T-cell (primary cell): ENCODE results near the gene GNPTG. TPM values are rescaled to one million over a fixed set of nuclear protein-coding genes. Genes with fewer than 3 reads are reported as not detected.

Experiments used
- ATAC-seq, 4 experiments: fragments of 200-7000 bp in 3 of 4; fragments of 150-1000 bp in 1 of 4; cut with Tn5 transposase; replicated peaks in 1 of 4; 1 replicate in 3 of 4; 2 replicates in 1 of 4; pipeline ENCODE4 v1.10.0; 2021; ENCODE audit warnings: moderate library complexity in 3 of 4, mild to moderate bottlenecking in 2 of 4, moderate number of reproducible peaks in 1 of 4
- CTCF ChIA-PET, 2 donors: fragments of 300-600 bp; sonication (Branson Sonifier 250); formaldehyde crosslinking; loops; one replicate each; lab custom pipeline; 2022; ENCODE audit warnings: antibody characterized with exemption in 2 of 2; lab: Charles Lee
- POLR2A ChIA-PET, 2 donors: fragments of 300-600 bp; sonication (Branson Sonifier 250); formaldehyde crosslinking; loops; one replicate each; lab custom pipeline; 2022; ENCODE audit warnings: antibody characterized with exemption in 2 of 2; lab: Charles Lee
- DNase-seq, 35 experiments: peaks; one replicate each; pipeline versions ENCODE4 v3.0.0 to v3.0.0-alpha.2; 2013 to 2023
- H3K27ac ChIP-seq: one replicate; pipeline ENCODE4 v1.5.1; 2013; ENCODE audit warnings: low read length
- H3K27me3 ChIP-seq, 2 experiments: replicated peaks in 1 of 2; 1 replicate in 1 of 2; 2 replicates in 1 of 2; pipeline versions ENCODE4 v1.6.1 to v1.7.0; 2013; ENCODE audit warnings: low read length in 1 of 2, mixed read lengths in 1 of 2; ENCODE audit not compliant: control insufficient read depth in 2 of 2, insufficient read depth in 2 of 2; ENCODE audit errors: extremely low read depth in 1 of 2
- H3K36me3 ChIP-seq, 2 donors: 1 replicate in 1 of 2; 2 replicates in 1 of 2; pipeline versions ENCODE4 v1.6.1 to v1.7.0; 2013; ENCODE audit warnings: low read length in 1 of 2; ENCODE audit not compliant: control insufficient read depth in 2 of 2, insufficient read depth in 1 of 2; ENCODE audit errors: extremely low read depth in 1 of 2
- H3K4me1 ChIP-seq, 2 experiments: 1 replicate in 1 of 2; 2 replicates in 1 of 2; pipeline versions ENCODE4 v1.6.1 to v1.7.0; 2013; ENCODE audit warnings: low read length in 2 of 2, mixed read lengths in 1 of 2; ENCODE audit not compliant: insufficient read depth in 2 of 2, control insufficient read depth in 1 of 2; ENCODE audit errors: extremely low read depth in 1 of 2
- H3K4me3 ChIP-seq, 2 donors: 1 replicate in 1 of 2; 2 replicates in 1 of 2; pipeline versions ENCODE4 v1.5.1 to v1.7.0; 2013; ENCODE audit warnings: mild to moderate bottlenecking in 2 of 2, low read length in 1 of 2, moderate library complexity in 1 of 2; ENCODE audit not compliant: control insufficient read depth in 1 of 2; ENCODE audit errors: extremely low read depth in 1 of 2
- H3K9me3 ChIP-seq: 2 replicates; pipeline ENCODE4 v1.7.0; 2013
- H3K27ac Mint-ChIP-seq, 2 donors: one replicate each; pipeline ENCODE4 v1.8.0; 2020 to 2021; ENCODE audit warnings: mild to moderate bottlenecking in 2 of 2, mixed read lengths in 2 of 2
- H3K27me3 Mint-ChIP-seq, 2 donors: one replicate each; pipeline ENCODE4 v1.8.0; 2021 to 2022; ENCODE audit warnings: mixed read lengths in 2 of 2
- H3K36me3 Mint-ChIP-seq: one replicate; pipeline ENCODE4 v1.8.0; 2021; ENCODE audit warnings: mixed read lengths
- H3K4me1 Mint-ChIP-seq, 3 donors: one replicate each; pipeline ENCODE4 v1.8.0; 2020 to 2022; ENCODE audit warnings: mixed read lengths in 3 of 3, mild to moderate bottlenecking in 1 of 3
- H3K4me3 Mint-ChIP-seq, 3 donors: one replicate each; pipeline ENCODE4 v1.8.0; 2020 to 2022; ENCODE audit warnings: mild to moderate bottlenecking in 3 of 3, mixed read lengths in 3 of 3, moderate library complexity in 3 of 3
- H3K9me3 Mint-ChIP-seq, 3 donors: one replicate each; pipeline ENCODE4 v1.8.0; 2020 to 2022; ENCODE audit warnings: mixed read lengths in 3 of 3
- WGBS: methylation state at CpG from one replicate; pipeline ENCODE4 v1.1.5; 2013; ENCODE audit warnings: missing lambda C conversion rate; ENCODE audit not compliant: insufficient coverage; 5-methylcytosine and 5-hydroxymethylcytosine counted together
- total RNA-seq, 35 experiments: library from RNA in 6 of 35; stranded (reverse) in 6 of 35; fragments of 120-200 nt in 1 of 35; gene quantifications; one replicate each; pipeline versions ENCODE4 v1.2.1 to v1.2.4 and lab custom pipeline; 2013 to 2026

Gene GNPTG
- total RNA-seq, 5 donors from 2014 or later (not counting 1 experiment from before 2014, with no cell fraction given): 42.6 to 66.5 (median 63.1) TPM

- 55% methylated on average over 5 of the region's 16 CpGs for WGBS
- Histone ChIP-seq H3K36me3 (no peaks in the 10 kb centered on the region), H3K9me3 (no peaks in the 10 kb centered on the region), H3K4me3 (no peak overlapping the region), H3K27me3 (peaks cover 5 to 56% of the 10 kb centered on the region in 2 experiments), H3K27ac (no peak overlapping the region), H3K4me1 (peaks cover 6 to 54% of the 10 kb centered on the region in 2 experiments)
- POLR2A ChIA-PET: no interaction called here
- no peak overlapping the region for H3K4me3 Mint-ChIP-seq
- ATAC-seq (no peak), DNase-seq (no peak)
- CTCF ChIA-PET: interaction anchor here in 1 of 2 donors (0.6 kb wide), 1 partner anchor 1260 kb away, joined by 3 read pairs; no protein-coding TSS in a partner anchor
- peaks cover 6 to 22% (median 18%) of the 10 kb centered on the region in 3 donors for H3K4me1 Mint-ChIP-seq
- H3K36me3 Mint-ChIP-seq: no peaks in the 10 kb centered on the region
- H3K27me3 Mint-ChIP-seq: peaks cover 4 to 25% of the 10 kb centered on the region in 2 donors
- H3K9me3 Mint-ChIP-seq: no peaks in the 10 kb centered on the region
- no peak overlapping the region for H3K27ac Mint-ChIP-seq
These were observed 16.3 kb upstream of the GNPTG start for GRCh38 chr16:1335211-1335971.

- H3K9me3 Mint-ChIP-seq: no peaks in the 10 kb centered on the region
- Histone ChIP-seq H3K27me3 (peaks cover 5 to 53% of the 10 kb centered on the region in 2 experiments), H3K9me3 (no peaks in the 10 kb centered on the region), H3K4me1 (peaks cover 6 to 51% of the 10 kb centered on the region in 2 experiments), H3K36me3 (no peaks in the 10 kb centered on the region), H3K4me3 (no peak overlapping the region), H3K27ac (no peak overlapping the region)
- peak in 1 of 35 experiments; percentile 17 for DNase-seq
- CTCF ChIA-PET: interaction anchor here in 1 of 2 donors (0.6 kb wide), 1 partner anchor 1259 kb away, joined by 3 read pairs; no protein-coding TSS in a partner anchor
- peaks cover 6 to 22% (median 18%) of the 10 kb centered on the region in 3 donors for H3K4me1 Mint-ChIP-seq
- WGBS: 16% methylated on average over 6 of the region's 12 CpGs
- H3K27me3 Mint-ChIP-seq: peaks cover 4 to 25% of the 10 kb centered on the region in 2 donors
- no peak overlapping the region for H3K4me3 Mint-ChIP-seq
- POLR2A ChIA-PET: no interaction called here
- H3K36me3 Mint-ChIP-seq: no peaks in the 10 kb centered on the region
- no peak overlapping the region for H3K27ac Mint-ChIP-seq
- no peak for ATAC-seq
These were observed 15.7 kb upstream of the GNPTG start for GRCh38 chr16:1335996-1336395.

- Mint-ChIP-seq H3K36me3 (no peaks in the 10 kb centered on the region), H3K4me3 (no peak overlapping the region), H3K27ac (no peak overlapping the region), H3K9me3 (no peaks in the 10 kb centered on the region), H3K27me3 (peaks cover 4 to 20% of the 10 kb centered on the region in 2 donors), H3K4me1 (peaks cover 6 to 16% (median 14%) of the 10 kb centered on the region in 3 donors)
- ATAC-seq: no peak
- H3K27me3 ChIP-seq: peaks cover 5 to 49% of the 10 kb centered on the region in 2 experiments
- no peak overlapping the region for H3K27ac ChIP-seq
- POLR2A ChIA-PET: no interaction called here
- H3K36me3 ChIP-seq: no peaks in the 10 kb centered on the region
- peaks cover under 1 to 51% of the 10 kb centered on the region in 2 experiments for H3K4me1 ChIP-seq
- no peaks in the 10 kb centered on the region for H3K9me3 ChIP-seq
- CTCF ChIA-PET: no interaction called here
- no peak for DNase-seq
- no peak overlapping the region for H3K4me3 ChIP-seq
- WGBS: 79% methylated on average over 15 of the region's 15 CpGs
These were observed 15.1 kb upstream of the GNPTG start for GRCh38 chr16:1336619-1337018.

GRCh38 chr16:1337486-1337885 lies 14.2 kb upstream of the GNPTG start:
- H3K4me3 Mint-ChIP-seq: no peak overlapping the region
- H3K4me3 ChIP-seq: no peak overlapping the region
- ATAC-seq: no peak
- no peaks in the 10 kb centered on the region for H3K36me3 Mint-ChIP-seq
- H3K27me3 ChIP-seq: peaks cover 5 to 40% of the 10 kb centered on the region in 2 experiments
- peaks cover 4 to 14% of the 10 kb centered on the region in 2 donors for H3K27me3 Mint-ChIP-seq
- ChIA-PET POLR2A (no interaction called here), CTCF (no interaction called here)
- H3K27ac Mint-ChIP-seq: no peak overlapping the region
- no peak for DNase-seq
- H3K27ac ChIP-seq: no peak overlapping the region
- peaks cover 5 to 51% of the 10 kb centered on the region in 2 experiments for H3K4me1 ChIP-seq
- WGBS: 77% methylated on average over 2 of the region's 9 CpGs
- no peaks in the 10 kb centered on the region for H3K36me3 ChIP-seq
- no peaks in the 10 kb centered on the region for H3K9me3 ChIP-seq
- H3K9me3 Mint-ChIP-seq: no peaks in the 10 kb centered on the region
- peaks cover 4 to 14% (median 12%) of the 10 kb centered on the region in 3 donors for H3K4me1 Mint-ChIP-seq

DNA sequence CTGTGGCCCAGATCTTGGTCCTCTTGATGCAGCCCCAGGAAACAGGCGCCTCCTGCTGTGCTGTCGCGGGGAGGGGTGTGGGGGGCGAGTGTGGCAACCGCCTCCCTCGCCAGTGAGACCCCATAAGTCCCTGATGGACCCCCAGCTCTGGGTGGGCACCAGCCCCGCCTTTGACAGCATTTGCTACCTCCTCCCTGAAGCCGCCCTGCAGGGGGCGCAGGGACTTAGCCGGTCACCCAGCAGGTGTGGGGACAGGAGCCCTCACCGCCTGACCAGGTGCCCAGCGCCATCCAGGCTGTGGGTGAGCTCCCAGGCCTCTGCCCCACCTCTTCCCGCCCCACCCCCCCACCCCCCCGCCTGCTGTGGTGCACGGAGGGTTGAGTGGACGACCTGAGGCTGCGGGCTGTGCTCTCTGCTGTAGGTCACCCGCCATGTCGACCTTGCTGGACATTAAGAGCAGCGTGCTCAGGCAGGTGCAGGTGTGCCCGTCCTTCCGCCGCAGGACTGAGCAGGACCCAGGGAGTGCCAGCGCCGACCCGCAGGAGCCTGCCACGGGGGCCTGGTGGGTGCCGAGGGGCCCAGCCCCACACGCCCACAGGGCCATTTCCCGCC lies 13.5 kb upstream of the GNPTG start:
- CTCF ChIA-PET: no interaction called here
- H3K36me3 Mint-ChIP-seq: no peaks in the 10 kb centered on the region

GRCh38 chr16:1338855-1339675 lies 12.7 kb upstream of the GNPTG start:
- no peak for ATAC-seq
- no peak overlapping the region for H3K27ac Mint-ChIP-seq
- no peak for DNase-seq
- Histone ChIP-seq H3K4me1 (peaks cover 5 to 54% of the 10 kb centered on the region in 2 experiments), H3K9me3 (no peaks in the 10 kb centered on the region), H3K36me3 (no peaks in the 10 kb centered on the region), H3K27me3 (peaks cover 5 to 28% of the 10 kb centered on the region in 2 experiments), H3K4me3 (no peak overlapping the region), H3K27ac (no peak overlapping the region)
- ChIA-PET CTCF (interaction anchor here in 1 of 2 donors (0.5 kb wide), 1 partner anchor 1145 kb away, joined by 3 read pairs; no protein-coding TSS in a partner anchor), POLR2A (no interaction called here)
- peaks cover 4 to 10% of the 10 kb centered on the region in 2 donors for H3K27me3 Mint-ChIP-seq
- H3K9me3 Mint-ChIP-seq: no peaks in the 10 kb centered on the region
- no peaks in the 10 kb centered on the region for H3K36me3 Mint-ChIP-seq
- peaks cover 7 to 21% (median 19%) of the 10 kb centered on the region in 3 donors for H3K4me1 Mint-ChIP-seq
- H3K4me3 Mint-ChIP-seq: no peak overlapping the region
- WGBS: 69% methylated on average over 25 of the region's 31 CpGs

More for the DNA sequence above, 13.5 kb upstream of the GNPTG start:
- no peaks in the 10 kb centered on the region for H3K9me3 Mint-ChIP-seq
- Histone ChIP-seq H3K9me3 (no peaks in the 10 kb centered on the region), H3K36me3 (no peaks in the 10 kb centered on the region), H3K27me3 (peaks cover 5 to 33% of the 10 kb centered on the region in 2 experiments), H3K4me3 (no peak overlapping the region), H3K4me1 (peaks cover 5 to 51% of the 10 kb centered on the region in 2 experiments), H3K27ac (no peak overlapping the region)
- peaks cover 5 to 18% (median 16%) of the 10 kb centered on the region in 3 donors for H3K4me1 Mint-ChIP-seq
- H3K4me3 Mint-ChIP-seq: no peak overlapping the region
- 60% methylated on average over 27 of the region's 30 CpGs for WGBS
- POLR2A ChIA-PET: no interaction called here
- no peak overlapping the region for H3K27ac Mint-ChIP-seq
- ATAC-seq (no peak), DNase-seq (peak in 4 of 35 experiments; percentile 26 to 45 (median 34))
- H3K27me3 Mint-ChIP-seq: peaks cover 4 to 10% of the 10 kb centered on the region in 2 donors
